Thoracic aorta (tissue), 2 donors: Measurements from ENCODE around the gene MCTS1. TPM values are rescaled to one million over a fixed set of nuclear protein-coding genes. Genes with fewer than 3 reads are reported as not detected.
"Not testable (repeated sequence)": the region's sequence is repeated elsewhere in the genome, so short reads cannot be mapped to it uniquely, and the experiment has no call there.

Source experiments
- ATAC-seq: fragments of 150-250 bp; one replicate; pipeline ENCODE4 v1.8.0; 2017; ENCODE audit warnings: low read depth; ENCODE audit not compliant: insufficient number of reproducible peaks, low FRiP score
- DNase-seq: peaks from one replicate; pipeline ENCODE4 v3.0.0-alpha.2; 2020; ENCODE audit warnings: low spot score
- H3K27ac ChIP-seq, 2 donors: fragments of 200-600 bp; sonication (generic); 1 replicate in 1 of 2; 2 replicates in 1 of 2; pipeline ENCODE4 v1.5.1; 2016; ENCODE audit warnings: mild to moderate bottlenecking in 2 of 2, moderate library complexity in 2 of 2
- H3K27me3 ChIP-seq: fragments of 200-600 bp; sonication (generic); replicated peaks from 2 replicates; pipeline ENCODE4 v1.6.0; 2016; ENCODE audit warnings: mild to moderate bottlenecking; ENCODE audit not compliant: insufficient read depth
- H3K36me3 ChIP-seq: fragments of 200-600 bp; sonication (generic); one replicate; pipeline ENCODE4 v1.5.1; 2016
- H3K4me1 ChIP-seq, 2 donors: fragments of 200-600 bp; sonication (generic); 1 replicate in 1 of 2; 2 replicates in 1 of 2; pipeline versions ENCODE4 v1.5.1 to v1.6.0; 2016; ENCODE audit warnings: low read depth in 2 of 2, mild to moderate bottlenecking in 1 of 2; ENCODE audit not compliant: control insufficient read depth in 1 of 2
- H3K4me3 ChIP-seq: fragments of 200-600 bp; sonication (generic); 2 replicates; pipeline ENCODE4 v1.5.1; 2016; ENCODE audit warnings: mild to moderate bottlenecking
- H3K9me3 ChIP-seq: fragments of 200-600 bp; sonication (generic); 2 replicates; pipeline ENCODE4 v1.5.1; 2016
- CTCF ChIP-seq: fragments of 200-600 bp; sonication (generic); IDR thresholded peaks from one replicate; pipeline ENCODE4 v1.5.1; 2019; ENCODE audit warnings: antibody characterized with exemption
- total RNA-seq, 2 donors: library from RNA; depleted of rRNA; stranded (reverse); fragments of >200 nt; gene quantifications; one replicate each; pipeline versions ENCODE4 v1.1.0 to v1.2.3, GENCODE V29; 2016

The MCTS1 gene
- total RNA-seq, 2 donors from 2014 or later: 19.2 to 19.5 TPM

- ATAC-seq (no peak), DNase-seq (no peak)
- H3K27ac ChIP-seq: no peak overlapping the region
- no peaks in the 10 kb centered on the region for H3K4me1 ChIP-seq
- no peaks in the 10 kb centered on the region for H3K9me3 ChIP-seq
- H3K4me3 ChIP-seq: no peak overlapping the region
- no peaks in the 10 kb centered on the region for H3K36me3 ChIP-seq
- TF ChIP-seq CTCF: no peak
- H3K27me3 ChIP-seq: no peaks in the 10 kb centered on the region
Measured at GRCh38 chrX:120568609-120569008, 35.3 kb upstream of the MCTS1 start.

GRCh38 chrX:120570011-120570600, 33.8 kb upstream of the MCTS1 start:
- Histone ChIP-seq H3K27me3 (no peaks in the 10 kb centered on the region), H3K27ac (no peak overlapping the region), H3K9me3 (no peaks in the 10 kb centered on the region), H3K4me1 (no peaks in the 10 kb centered on the region), H3K4me3 (no peak overlapping the region), H3K36me3 (no peaks in the 10 kb centered on the region)
- TF ChIP-seq CTCF: no peak
- no peak for DNase-seq
- no peak for ATAC-seq

- H3K9me3 ChIP-seq, ATAC-seq, H3K27me3 ChIP-seq, H3K4me1 ChIP-seq, H3K27ac ChIP-seq, H3K4me3 ChIP-seq, H3K36me3 ChIP-seq, DNase-seq: not testable (repeated sequence)
Measured at GRCh38 chrX:120573806-120574205, 30.1 kb upstream of the MCTS1 start.

GRCh38 chrX:120575379-120576114, 28.4 kb upstream of the MCTS1 start:
- no peaks in the 10 kb centered on the region for H3K9me3 ChIP-seq
- no peak for ATAC-seq

GRCh38 chrX:120585702-120586101, 18.2 kb upstream of the MCTS1 start:
- no peak overlapping the region for H3K4me3 ChIP-seq
- no peaks in the 10 kb centered on the region for H3K4me1 ChIP-seq
- TF ChIP-seq CTCF: no peak
- H3K27me3 ChIP-seq: no peaks in the 10 kb centered on the region
- H3K9me3 ChIP-seq: no peaks in the 10 kb centered on the region
- H3K36me3 ChIP-seq: no peaks in the 10 kb centered on the region
- no peak for ATAC-seq
- H3K27ac ChIP-seq: no peak overlapping the region
- no peak for DNase-seq

More at GRCh38 chrX:120575379-120576114, 28.4 kb upstream of the MCTS1 start:
- no peaks in the 10 kb centered on the region for H3K4me1 ChIP-seq
- DNase-seq: no peak
- H3K4me3 ChIP-seq: no peak overlapping the region
- no peaks in the 10 kb centered on the region for H3K27me3 ChIP-seq
- no peak overlapping the region for H3K27ac ChIP-seq
- no peak for TF ChIP-seq CTCF
- no peaks in the 10 kb centered on the region for H3K36me3 ChIP-seq
